ENCODE measurements around the gene OR11A1.
"Not testable (repeated sequence)": the region's sequence is repeated elsewhere in the genome, so short reads cannot be mapped to it uniquely, and the experiment has no call there.

The OR11A1 gene

GRCh38 chr6:29478740-29479139 is 21.9 kb upstream of the OR11A1 start:
- DNase-seq (ENCODE audit: low spot score): no peak

- no peak for DNase-seq (ENCODE audit: low spot score)
Observed at GRCh38 chr6:29477923-29478450, 21.1 kb upstream of the OR11A1 start.

- DNase-seq (ENCODE audit: low spot score): no peak
Observed at GRCh38 chr6:29474996-29475395, 18.1 kb upstream of the OR11A1 start.

GRCh38 chr6:29466241-29466640 is 9.4 kb upstream of the OR11A1 start:
- no peak for DNase-seq (ENCODE audit: low spot score)

GRCh38 chr6:29465801-29466200 is 8.9 kb upstream of the OR11A1 start:
- DNase-seq (ENCODE audit: low spot score): no peak

- DNase-seq (ENCODE audit: low spot score): no peak
Observed at GRCh38 chr6:29465279-29465678, 8.4 kb upstream of the OR11A1 start.

GRCh38 chr6:29462022-29462421 is 5.2 kb upstream of the OR11A1 start:
- no peak for DNase-seq (ENCODE audit: low spot score)

GRCh38 chr6:29461021-29461814 is 4.3 kb upstream of the OR11A1 start:
- DNase-seq (ENCODE audit: low spot score): no peak

GRCh38 chr6:29451471-29452193 is 5.2 kb downstream of the OR11A1 start:
- DNase-seq (ENCODE audit: low spot score): no peak

- no peak for DNase-seq (ENCODE audit: low spot score)
Observed at GRCh38 chr6:29447670-29448069, 9.2 kb downstream of the OR11A1 start.

GRCh38 chr6:29444031-29444430 is 12.8 kb downstream of the OR11A1 start:
- DNase-seq (ENCODE audit: low spot score): not testable (repeated sequence)

- no peak for DNase-seq (ENCODE audit: low spot score)
Observed at GRCh38 chr6:29442719-29443118, 14.2 kb downstream of the OR11A1 start.

- DNase-seq (ENCODE audit: low spot score): no peak
Observed at GRCh38 chr6:29439006-29439405, 17.9 kb downstream of the OR11A1 start, which contains the start of gene OR10C1. OR10C1 (plus strand) TSS chr6:29439306; CDS start chr6:29440016, 710 bp downstream.

- not testable (repeated sequence) for DNase-seq (ENCODE audit: low spot score)
Observed at GRCh38 chr6:29436730-29437129, 20.1 kb downstream of the OR11A1 start.

GRCh38 chr6:29426654-29427053 is 30.2 kb downstream of the OR11A1 start:
- no peak for DNase-seq (ENCODE audit: low spot score)

GRCh38 chr6:29425075-29425474 is 31.8 kb downstream of the OR11A1 start:
- no peak for DNase-seq (ENCODE audit: low spot score)

GRCh38 chr6:29424575-29424974 is 32.3 kb downstream of the OR11A1 start:
- no peak for DNase-seq (ENCODE audit: low spot score)

- no peak for DNase-seq (ENCODE audit: low spot score)
Observed at GRCh38 chr6:29424168-29424567, 32.7 kb downstream of the OR11A1 start.

GRCh38 chr6:29419516-29419915 is 37.4 kb downstream of the OR11A1 start:
- no peak for DNase-seq (ENCODE audit: low spot score)

GRCh38 chr6:29414588-29414987 is 42.3 kb downstream of the OR11A1 start, which contains the start of gene OR12D1:
OR12D1 (plus strand) TSS chr6:29414928.
- DNase-seq (ENCODE audit: low spot score): no peak

- no peak for DNase-seq (ENCODE audit: low spot score)
Observed at GRCh38 chr6:29403801-29404200, 53.1 kb downstream of the OR11A1 start.

GRCh38 chr6:29399525-29399924 is 57.3 kb downstream of the OR11A1 start:
- DNase-seq (ENCODE audit: low spot score): no peak

GRCh38 chr6:29395331-29395730 is 61.5 kb downstream of the OR11A1 start, which contains the start of gene OR12D2:
OR12D2 (plus strand) TSS chr6:29395631; CDS start chr6:29396700, 1,069 bp downstream.
- DNase-seq (ENCODE audit: low spot score): no peak
